IPS DF 4.7 (cell line): ENCODE data around the gene TPRG1L.

Source experiments
- DNase-seq: peaks from one replicate; pipeline ENCODE4 v3.0.0-alpha.2; 2013; ENCODE audit warnings: low spot score; ENCODE audit errors: extremely low read depth

The TPRG1L gene

DNA sequence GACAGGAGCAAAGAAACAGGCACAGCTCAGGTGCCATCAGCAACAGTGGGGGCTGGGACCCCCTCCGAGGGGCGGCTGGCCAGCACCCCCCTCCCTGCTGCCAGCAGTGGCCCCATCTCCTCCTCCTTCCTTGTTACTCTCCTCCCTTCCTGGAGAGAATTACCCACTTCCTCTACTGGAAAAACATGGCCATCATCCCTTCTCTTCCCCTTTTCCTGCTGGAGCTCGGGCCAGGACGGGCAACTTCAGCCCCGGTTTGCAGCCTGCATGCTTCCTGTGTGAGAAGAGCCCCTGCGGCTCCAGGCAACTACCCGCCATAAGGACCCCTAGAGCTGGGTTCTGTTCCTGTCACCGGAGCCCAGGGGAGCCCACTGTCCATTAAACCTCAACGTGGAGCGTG is 31.1 kb upstream of the TPRG1L start:
- no peak for DNase-seq

DNA sequence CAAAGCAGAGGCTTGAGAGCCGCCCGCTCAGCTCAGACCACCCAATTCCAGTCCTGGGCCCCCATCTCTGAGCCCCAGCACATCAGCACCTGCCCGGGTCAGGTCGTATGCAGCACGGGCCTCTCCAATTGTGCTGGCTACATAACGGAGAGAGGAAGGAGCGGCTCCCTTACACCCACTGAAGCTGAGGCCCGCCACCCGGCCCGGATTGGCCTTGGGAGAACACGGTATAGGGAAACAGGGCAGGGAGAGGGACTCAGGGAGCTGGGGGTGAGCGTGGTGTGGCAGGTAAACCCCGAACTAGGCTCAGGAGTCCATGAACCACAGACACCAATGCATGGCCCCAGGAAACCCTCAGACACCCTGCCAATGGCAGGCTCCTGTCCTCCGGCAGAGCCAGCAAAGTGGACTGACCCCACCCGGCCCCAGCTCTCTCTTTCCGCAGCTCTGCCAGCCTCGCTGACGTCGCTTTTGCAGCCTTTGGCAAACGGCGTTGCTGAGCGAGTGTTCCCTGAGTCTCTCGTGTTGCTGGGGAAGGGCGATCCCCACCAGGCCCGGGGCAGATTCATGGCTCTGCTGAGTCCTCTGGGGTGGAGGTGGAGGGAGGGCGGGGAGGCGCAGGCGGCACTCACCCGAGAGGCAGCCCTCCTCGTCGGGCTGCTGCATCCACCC is 30.0 kb upstream of the TPRG1L start:
- DNase-seq, result no peak

DNA sequence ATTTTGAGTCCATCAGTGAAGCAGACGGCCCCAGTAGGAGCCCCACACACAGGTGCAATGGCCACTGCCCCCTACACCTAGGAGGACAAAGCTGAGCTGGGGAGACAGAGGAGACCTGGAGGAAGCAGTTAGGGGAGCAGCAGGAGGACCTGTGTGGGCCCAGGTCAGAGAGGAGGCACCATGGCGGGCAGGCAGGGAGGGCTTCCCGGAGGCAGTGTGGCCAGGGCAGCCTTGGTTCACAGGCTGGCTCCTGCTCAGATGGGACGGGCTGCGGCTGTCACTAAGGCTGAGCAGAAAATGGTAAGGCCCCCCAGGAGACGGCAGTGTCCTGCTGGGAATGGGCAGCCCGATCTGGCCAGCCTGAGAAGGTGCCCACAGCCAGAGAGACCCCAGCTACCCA is 28.9 kb upstream of the TPRG1L start:
- DNase-seq, result no peak

DNA sequence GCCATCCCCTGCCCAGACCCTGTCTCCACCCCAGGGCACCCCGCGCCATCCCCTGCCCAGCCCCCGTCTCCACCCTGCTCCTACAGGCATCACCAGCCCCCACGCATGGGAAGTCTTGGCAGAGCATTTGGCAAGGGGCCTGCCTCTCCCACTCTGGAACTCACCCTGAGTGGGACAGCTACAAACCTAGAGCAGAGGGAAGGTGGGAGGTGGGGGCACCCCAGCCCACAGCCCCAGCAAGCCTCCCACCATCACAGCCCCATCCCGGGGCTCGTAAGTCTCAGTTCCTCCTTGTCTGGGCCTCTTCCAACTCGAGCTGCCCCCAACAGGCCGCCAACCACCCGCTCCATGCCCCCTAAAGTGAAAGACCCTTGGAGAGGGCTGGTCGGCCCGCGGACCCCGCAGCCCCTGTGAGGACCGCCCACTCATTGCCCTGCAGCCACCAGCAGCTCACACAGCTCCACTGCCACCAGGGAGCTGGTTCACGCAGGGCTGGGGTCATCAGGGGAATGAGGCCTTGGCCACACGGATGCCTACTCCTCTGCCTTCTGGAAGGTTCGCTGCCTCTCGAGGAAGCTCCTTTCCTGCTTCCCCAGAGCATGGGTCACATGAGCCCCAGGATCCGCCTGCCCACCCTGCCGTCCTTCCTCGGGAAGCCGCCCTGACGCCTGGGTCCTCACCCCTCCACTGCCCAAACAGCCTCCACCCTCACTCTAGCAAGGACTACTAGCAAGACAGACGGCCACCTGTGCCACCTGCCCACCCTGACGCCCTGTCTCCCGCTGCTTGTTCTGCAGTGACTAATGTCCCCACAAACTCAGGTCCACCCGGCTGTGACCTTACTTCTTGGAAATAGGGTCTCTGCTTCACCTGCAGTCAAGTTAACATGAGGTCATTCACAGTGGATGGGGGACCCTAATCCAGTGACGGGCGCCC is 27.9 kb upstream of the TPRG1L start:
- no peak for DNase-seq

DNA sequence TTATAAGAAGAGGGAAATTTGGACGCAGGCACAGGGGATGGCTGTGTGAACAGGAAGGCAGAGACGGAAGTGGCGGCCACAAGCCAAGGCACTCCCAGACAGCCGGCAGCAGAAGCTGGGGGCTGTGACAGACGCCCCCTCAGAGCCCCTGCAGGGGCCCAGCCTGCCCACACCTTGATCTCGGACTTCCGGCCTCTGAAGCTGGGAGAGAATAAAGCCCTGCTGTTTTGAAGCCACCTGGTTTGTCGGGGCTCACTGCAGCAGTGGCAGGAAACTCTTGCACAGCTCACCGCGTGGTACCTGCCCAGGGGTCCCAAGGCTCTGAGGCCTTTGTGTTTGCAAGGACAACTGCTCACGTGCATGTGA is 27.2 kb upstream of the TPRG1L start:
- no peak for DNase-seq

DNA sequence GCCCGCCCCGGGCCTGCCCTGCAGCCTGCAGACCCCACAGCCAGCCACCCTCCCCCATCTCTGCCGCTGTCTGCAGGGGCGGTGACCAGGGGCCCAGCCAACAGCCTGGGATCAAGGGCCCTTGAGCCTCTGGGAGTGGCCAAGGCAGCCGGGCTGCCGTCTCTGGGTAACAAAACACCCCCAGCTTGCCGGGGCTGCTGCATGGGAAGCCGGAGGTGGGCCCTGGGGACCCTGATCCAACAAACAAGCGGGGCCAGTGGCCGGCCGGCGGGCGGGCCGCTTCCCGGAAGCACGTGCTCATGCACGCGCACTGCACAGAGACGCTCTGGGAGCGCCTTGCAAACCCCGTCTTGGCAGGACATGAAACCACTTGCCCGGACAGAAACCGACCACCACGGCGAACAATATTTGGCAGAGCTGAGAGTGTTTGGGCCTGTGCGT is 26.7 kb upstream of the TPRG1L start:
- DNase-seq, result no peak

DNA sequence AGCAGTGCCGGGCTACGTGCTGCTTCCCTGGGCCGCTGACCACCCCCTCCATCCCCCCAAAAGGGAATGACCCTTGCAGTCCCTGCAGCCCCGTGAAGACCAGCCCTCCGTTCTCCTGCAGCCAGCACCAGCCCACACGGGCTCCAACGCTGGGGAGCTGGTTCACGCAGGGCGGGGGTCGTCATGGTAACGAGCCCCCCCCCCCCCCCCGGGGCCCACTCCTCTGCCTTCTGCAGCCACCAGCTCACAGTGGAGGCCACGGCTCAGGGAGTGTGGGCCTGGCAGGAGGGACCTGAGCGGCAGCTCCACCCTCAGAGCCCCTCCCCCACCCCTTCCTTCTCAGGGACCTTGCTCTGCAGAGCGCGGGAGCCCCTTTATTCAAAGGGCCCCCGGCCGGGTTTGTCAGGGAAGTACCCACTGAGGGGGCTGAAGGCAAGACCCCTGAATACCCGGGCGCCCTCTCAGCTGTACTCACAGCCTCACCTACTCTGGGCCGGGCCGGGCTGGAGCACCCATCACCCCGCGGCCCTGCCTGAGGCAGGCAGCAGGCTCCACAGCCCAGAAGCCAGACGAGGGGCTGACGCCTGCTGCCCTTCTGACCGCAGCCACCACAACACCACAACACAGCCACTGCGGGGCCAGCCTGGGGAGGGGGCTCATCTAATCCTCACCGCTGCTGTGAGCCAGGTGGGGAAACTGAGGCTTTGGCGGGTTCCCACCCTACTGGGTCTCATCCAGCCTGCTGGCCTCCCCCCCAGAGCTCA is 26.1 kb upstream of the TPRG1L start:
- no peak for DNase-seq

DNA sequence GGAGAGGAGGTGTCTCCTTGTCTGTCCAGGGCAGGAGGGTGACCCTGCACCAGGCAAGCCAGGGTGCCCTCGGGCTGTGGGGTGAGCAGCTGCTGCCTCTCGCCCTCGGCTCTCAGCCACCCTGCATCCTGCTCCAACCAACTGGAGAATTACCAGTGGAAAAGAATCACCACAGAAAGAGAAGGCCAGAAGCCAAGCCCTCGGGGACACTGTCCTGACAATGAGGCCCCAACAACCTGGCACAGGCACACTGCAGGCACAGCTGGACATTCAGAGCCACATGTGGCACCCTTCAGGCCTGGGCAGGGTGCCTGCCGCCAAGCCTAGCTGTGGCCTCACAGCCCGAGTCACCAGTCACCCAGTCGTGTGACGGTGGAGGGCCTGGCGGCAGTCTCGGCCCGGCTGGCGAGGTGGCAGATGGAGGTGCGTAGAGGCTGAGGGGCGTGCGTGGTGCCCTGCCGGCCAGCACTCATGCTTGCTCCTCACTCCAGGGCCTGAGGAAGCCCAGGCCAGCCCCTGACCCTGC is 25.5 kb upstream of the TPRG1L start:
- no peak for DNase-seq

DNA sequence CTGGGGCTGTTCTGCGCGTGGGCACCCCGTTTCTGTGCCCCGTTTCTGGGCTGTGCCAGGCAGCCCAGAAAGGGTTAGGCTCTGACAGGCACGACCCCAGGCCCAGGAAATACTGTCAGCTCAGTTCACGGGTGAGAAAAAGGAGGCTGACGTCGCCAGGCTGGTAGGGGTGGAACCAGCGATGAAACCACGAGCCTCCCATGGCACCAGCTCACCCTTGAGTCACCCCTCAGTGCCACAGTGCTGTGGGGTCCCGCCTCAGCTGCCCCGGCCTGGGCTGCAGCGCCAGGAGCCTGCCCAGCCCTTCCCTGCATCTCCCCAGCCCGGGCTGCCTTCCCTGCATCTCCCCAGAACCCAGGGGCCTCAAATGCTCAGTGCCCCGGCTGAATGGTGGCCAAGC is 25.0 kb upstream of the TPRG1L start:
- DNase-seq, result no peak

DNA sequence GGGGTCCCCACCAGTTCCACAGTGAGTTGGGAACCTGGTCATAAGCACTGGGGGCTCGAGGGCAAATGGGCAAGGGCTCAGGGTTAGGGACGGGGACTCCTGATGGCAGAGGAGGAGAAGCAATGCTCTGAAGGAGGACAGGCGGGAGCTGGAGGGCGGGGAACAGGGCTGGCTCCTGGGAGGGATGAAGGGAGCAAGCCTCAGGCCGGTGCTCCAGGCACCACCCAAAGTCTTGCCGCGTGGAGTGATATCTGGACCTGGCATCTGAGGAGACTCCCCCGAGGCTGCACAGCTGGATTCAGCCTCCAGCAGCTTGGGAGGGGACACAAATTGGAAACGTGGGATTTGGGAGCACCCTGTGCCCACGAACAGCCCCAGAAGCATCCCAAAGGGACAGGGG is 24.5 kb upstream of the TPRG1L start:
- no peak for DNase-seq

DNA sequence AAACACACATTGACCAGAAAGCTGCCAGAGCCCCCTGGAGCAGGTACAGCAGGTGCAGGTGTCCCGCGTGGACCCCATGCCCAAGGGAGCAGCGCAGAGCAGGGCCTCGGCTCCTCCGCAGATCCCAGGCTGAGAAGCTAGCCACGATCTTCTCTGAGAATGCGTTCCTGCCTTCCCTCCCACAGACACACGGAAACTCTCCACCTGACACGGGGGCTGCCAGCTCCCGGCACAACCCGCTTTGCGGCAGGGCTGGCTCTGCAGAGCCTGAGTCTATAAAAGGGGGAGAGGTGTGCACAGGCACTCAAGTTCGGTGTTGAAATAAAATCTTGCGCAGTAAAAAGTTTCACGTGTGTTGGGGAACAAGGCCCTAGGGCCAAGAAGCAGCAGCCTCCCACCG is 23.1 kb upstream of the TPRG1L start:
- DNase-seq, result no peak

DNA sequence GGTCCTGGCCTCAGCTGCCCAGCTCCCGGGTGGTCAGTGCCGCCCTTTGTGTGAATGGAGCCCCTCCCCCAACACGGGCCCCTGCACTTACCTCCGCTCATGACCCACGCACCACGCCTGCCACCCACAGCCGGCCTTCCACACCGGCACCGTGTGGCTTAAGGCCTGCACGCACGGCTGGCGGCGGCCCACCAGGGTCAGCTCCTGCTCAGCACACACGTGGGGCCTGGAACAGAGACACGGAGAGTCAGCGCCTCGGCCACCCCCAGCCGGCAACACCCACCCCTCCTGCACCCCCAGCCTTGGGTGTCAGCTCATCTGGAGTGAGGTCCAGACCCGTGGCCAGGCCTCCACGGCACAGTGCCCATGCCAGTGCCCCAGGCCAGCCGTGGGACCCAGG is 22.4 kb upstream of the TPRG1L start:
- no peak for DNase-seq

DNA sequence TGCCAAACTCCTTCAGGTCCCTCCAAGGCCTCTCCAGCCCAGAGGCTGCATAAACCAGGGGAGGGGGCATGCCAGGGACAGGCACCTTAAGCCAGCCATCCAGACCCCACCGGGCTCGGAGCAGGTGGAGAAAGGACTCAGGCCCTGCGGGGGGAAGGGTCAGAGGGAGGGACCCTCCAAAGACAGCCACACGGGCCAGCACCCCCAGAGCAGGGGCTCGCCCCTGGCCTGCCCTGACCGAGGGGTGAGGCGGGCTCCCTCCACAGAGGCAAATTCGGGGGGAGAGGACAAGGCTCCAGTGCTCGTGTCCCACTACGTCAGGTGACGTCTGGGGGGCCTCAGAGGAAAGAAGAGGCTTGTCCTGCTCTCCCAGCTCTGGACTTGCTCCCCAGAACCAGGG is 21.7 kb upstream of the TPRG1L start:
- no peak for DNase-seq

DNA sequence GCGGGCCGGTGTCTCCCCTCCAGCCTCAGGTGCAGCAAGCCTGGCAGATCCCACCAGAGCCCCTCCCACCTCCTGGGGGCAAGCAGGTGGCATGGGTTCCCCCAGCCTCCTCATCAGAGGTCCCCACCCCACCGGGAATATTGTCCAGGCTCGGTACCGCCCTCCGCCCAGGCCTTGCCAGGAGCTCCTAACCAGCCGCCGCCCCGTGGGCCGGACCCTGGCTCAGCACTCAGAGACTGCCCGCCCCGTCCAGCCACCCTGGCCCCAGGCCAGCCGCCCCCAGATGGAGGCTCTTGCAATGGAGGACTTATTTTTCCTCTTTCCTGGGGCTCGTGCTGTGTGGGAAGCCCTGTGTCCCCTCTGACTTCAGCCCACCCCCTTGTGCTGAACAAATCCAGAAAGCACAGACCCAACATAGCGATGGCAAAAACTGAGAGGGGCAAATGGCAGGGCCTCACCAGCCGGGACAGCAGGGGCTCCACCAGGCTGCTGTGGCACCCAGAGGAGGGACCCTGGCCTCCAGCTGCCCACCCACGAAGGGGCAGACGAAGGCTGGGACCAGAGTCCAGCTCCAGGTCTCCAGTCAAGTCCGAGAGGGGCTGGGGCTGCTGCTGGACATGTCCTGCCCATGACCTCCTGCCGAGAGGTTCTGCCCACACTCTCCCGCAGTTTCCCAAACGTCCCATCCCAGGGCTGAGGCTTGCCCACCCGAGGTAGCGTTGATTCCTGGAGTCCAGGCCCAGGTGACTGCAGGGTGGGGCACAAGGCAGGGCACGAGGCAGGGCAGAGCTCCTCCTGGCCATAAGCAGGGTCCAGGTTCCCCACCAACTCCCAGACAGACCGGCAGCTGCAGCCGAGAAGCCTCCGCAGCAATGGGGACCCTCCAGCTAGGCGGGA is 21.0 kb upstream of the TPRG1L start:
- no peak for DNase-seq

DNA sequence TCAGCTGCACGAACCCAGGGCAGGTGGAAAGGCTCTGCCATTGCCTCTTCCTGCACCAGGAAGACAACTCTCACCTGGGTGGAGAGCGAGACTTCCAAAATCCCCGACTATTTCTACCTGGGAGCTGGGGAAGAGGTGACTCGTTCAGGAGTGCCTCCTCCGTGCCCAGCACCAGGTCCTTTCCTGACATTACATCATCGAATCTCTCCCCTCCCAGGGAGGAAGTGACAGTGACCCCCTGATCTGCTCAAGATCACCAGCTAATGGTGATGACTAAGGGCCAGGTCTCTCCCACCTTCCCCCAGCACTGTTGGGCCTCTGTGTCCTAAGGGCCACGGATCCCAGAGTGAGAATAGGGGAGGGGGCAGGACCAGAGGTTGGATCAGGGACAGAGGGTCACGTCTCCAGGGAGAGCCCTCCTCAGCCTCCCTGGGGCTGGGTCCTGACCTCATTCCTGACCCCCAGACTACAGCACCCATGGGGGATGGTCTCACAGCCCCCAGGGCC is 20.3 kb upstream of the TPRG1L start:
- DNase-seq, result no peak

DNA sequence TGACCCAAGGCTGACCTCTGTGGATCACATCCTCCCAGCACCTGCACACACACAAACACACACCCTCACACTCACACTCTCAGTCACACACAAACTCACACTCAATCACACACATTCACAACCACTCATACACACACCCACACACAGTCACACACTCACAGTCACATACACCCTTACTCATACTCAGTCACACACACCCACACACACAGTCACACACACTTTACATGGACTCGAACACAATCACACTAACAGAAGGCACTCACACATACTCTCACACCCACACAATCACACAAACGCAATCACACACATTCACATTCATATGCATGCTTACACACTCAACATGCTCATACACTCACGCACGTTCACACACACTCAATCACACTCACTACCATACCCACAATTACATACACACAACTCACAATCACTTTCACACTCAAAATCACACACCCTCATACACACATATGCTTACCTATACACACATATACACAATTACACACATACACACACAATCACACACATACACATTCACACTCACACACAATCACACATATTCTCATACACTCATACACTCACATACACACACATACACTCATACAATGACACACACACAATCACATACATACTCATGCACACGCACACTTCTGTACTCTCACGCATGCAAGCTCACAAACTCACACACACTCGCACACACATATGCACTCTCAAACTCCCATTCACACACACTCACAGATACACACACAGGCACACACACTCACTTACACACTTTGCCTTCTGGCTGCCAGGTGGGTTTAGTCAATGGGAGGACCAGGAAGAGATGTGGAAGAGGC is 19.6 kb upstream of the TPRG1L start:
- no peak for DNase-seq

DNA sequence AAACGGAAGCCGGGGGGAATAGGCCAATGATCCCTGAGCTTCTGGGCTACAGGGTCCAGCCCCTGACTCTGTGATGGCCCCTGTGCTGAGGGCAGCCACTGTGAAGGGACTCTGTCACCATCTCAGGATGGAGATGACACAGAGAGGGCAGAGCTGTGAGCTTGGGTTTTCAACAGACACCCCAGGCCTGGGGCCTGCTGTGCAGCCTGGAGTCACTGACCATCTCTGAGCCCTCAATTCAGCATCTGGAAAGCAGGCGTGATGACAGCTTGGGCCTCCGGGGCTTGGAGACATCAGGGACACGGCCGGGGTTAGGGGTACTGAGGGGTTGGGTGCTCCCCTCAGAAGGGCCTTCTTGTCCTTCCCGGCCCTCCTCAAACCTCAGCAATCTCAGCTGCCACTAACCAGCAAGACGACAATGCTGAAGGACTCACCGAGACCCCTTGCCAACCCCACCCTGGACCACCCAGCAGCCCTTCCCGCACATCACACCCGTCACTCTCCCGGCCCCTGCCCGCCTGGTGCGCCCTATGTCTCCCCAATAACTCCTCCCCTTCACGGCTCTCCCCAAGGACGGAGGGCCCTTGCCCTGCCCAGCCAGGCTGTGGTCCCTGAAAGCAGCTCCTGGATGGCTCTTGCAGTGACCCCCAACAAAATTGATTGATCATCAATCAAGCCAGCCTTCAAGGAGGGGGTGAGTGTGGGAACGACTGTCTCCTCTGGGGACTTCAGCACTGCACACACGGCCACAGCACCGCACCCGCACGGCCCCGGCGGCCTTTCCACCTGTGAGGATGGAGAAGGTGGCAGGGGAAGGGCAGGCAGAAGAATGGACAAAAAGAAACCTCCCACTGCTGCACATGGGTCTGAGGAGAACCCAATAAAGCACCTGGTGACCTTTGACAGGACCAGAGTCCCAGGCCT is 17.8 kb upstream of the TPRG1L start:
- no peak for DNase-seq

DNA sequence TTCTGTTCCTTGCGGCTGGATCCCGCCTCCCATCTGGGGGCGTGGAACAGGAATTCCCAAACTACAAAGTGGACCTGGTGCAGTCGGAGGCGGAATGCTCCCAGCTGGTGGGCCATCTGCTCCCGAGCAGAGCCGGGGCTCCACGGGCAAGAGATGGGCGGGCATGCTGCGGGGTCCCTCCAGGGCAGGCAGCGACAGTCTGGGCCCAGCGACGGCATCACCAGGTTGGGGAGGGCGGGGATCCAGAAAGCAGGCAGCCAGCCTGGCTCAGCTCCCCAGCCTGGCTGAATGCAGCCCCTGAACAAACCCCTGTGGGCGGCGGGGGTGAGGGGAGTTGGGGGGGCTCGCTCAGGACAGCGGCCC is 17.1 kb upstream of the TPRG1L start:
- no peak for DNase-seq

DNA sequence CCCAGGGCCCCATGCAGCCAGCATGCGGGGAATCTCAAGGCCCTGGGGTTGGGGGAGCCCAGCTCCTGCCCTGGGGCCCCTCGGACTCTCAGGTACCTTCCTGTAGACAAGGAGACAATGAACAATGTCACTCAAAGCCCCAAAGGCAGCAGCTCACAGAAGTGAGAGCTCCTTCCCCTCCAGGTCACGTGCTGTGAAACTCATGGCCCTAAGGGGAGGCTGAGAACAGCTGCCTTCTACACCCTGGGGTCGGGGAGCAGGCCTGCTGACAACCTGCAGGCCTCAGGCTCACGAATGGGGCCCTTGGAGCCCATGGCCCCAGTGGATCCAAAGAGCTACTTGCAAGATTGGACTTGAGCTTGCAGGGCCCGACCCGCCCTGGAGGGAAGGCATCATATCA is 16.7 kb upstream of the TPRG1L start:
- DNase-seq, result no peak
